ENCODE data around the gene VCL. TPM values are rescaled to one million over a fixed set of nuclear protein-coding genes. Genes with fewer than 3 reads are reported as not detected.
"Not testable (repeated sequence)": the region's sequence is repeated elsewhere in the genome, so short reads cannot be mapped to it uniquely, and the experiment has no call there.

Gene VCL
- total RNA-seq, 4 donors from 2014 or later = 54.8 to 92.9 (median 64.7) TPM

GRCh38 chr10:73964743-73965142 is 33.2 kb upstream of the VCL start:
- DNase-seq (ENCODE audit: low spot score in 2 of 2) = no peak
- H3K4me1 ChIP-seq = peaks cover 27% of the 10 kb centered on the region
- H3K27ac ChIP-seq = no peak overlapping the region

DNA sequence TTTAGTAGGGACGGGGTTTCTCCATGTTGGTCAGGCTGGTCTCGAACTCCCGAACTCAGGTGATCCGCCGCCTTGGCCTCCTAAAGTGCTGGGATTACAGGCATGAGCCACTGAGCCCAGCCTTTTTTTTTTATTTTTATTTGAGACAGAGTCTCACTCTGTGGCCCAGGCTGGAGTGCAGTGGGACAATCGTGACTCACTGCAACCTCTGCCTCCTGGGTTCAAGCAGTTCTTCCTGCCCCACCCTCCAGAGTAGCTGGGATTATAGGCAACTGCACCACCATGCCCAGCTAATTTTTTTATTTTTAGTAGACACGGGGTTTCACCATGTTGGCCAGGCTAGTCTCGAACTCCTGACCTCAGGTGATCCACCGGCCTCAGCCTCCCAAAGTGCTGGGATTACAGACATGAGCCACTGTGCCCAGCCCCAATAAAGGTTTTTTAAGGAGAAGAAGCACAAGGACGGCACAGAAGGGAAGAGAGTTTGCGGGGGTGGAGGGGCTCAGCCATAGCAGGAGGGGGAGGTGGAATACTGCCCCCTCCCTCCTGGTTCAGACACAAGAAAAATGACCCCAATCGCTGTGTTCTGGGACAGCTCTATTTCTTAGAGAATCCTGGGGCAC is 32.5 kb upstream of the VCL start:
- H3K9me3 ChIP-seq; H3K36me3 ChIP-seq; DNase-seq (ENCODE audit: low spot score in 2 of 2); H3K27me3 ChIP-seq: not testable (repeated sequence)
- WGBS = 69% methylated on average over 12 of the region's 12 CpGs
- Histone ChIP-seq H3K27ac (peak overlapping the region; percentile 78), H3K4me1 (peaks cover 27% of the 10 kb centered on the region), H3K4me3 (peak overlapping the region; percentile 15)

More at GRCh38 chr10:73964743-73965142, 33.2 kb upstream of the VCL start:
- H3K27me3 ChIP-seq = no peaks in the 10 kb centered on the region
- H3K36me3 ChIP-seq = no peaks in the 10 kb centered on the region
- TF ChIP-seq POLR2AphosphoS5 (IDR thresholded peaks at IDR 0.05) (no peak), CTCF (IDR thresholded peaks at IDR 0.05) (no peak), EP300 (IDR thresholded peaks at IDR 0.05) (no peak), POLR2A (IDR thresholded peaks at IDR 0.05) (no peak)
- H3K9me3 ChIP-seq = no peaks in the 10 kb centered on the region
- no peak overlapping the region for H3K4me3 ChIP-seq
- 61% methylated on average over 2 of the region's 2 CpGs for WGBS

- H3K27ac ChIP-seq = peak overlapping the region; percentile 78
- H3K36me3 ChIP-seq = no peaks in the 10 kb centered on the region
- TF ChIP-seq POLR2A (IDR thresholded peaks at IDR 0.05) (no peak), POLR2AphosphoS5 (IDR thresholded peaks at IDR 0.05) (peak in 2 of 3 donors; percentile 41 to 49)
- H3K9me3 ChIP-seq = no peaks in the 10 kb centered on the region
- H3K4me3 ChIP-seq = peak overlapping the region; percentile 15
- WGBS = 21% methylated on average over 16 of the region's 16 CpGs
- H3K4me1 ChIP-seq = peaks cover 27% of the 10 kb centered on the region
- peak; percentile 88 to 89 for DNase-seq (ENCODE audit: low spot score in 2 of 2)
- no peaks in the 10 kb centered on the region for H3K27me3 ChIP-seq
Observed at GRCh38 chr10:73965890-73966768, 31.8 kb upstream of the VCL start.

- no peak overlapping the region for H3K27ac ChIP-seq
- H3K4me1 ChIP-seq = peaks cover 27% of the 10 kb centered on the region
Observed at GRCh38 chr10:73967022-73967429, 30.9 kb upstream of the VCL start.

GRCh38 chr10:73967544-73967943 is 30.4 kb upstream of the VCL start:
- 93% methylated on average over 5 of the region's 5 CpGs for WGBS
- no peaks in the 10 kb centered on the region for H3K27me3 ChIP-seq
- no peaks in the 10 kb centered on the region for H3K36me3 ChIP-seq
- no peak overlapping the region for H3K27ac ChIP-seq
- no peak for DNase-seq (ENCODE audit: low spot score in 2 of 2)
- peaks cover 27% of the 10 kb centered on the region for H3K4me1 ChIP-seq
- no peaks in the 10 kb centered on the region for H3K9me3 ChIP-seq
- H3K4me3 ChIP-seq = no peak overlapping the region
- no peak for TF ChIP-seq CTCF (IDR thresholded peaks at IDR 0.05)
- no peak for TF ChIP-seq EP300 (IDR thresholded peaks at IDR 0.05)
- TF ChIP-seq POLR2A (IDR thresholded peaks at IDR 0.05) = no peak
- TF ChIP-seq POLR2AphosphoS5 (IDR thresholded peaks at IDR 0.05) = no peak

More at GRCh38 chr10:73967022-73967429, 30.9 kb upstream of the VCL start:
- H3K9me3 ChIP-seq = no peaks in the 10 kb centered on the region
- no peak overlapping the region for H3K4me3 ChIP-seq
- DNase-seq (ENCODE audit: low spot score in 2 of 2) = no peak
- 84% methylated on average over 4 of the region's 4 CpGs for WGBS
- no peaks in the 10 kb centered on the region for H3K36me3 ChIP-seq
- H3K27me3 ChIP-seq = no peaks in the 10 kb centered on the region
- TF ChIP-seq POLR2AphosphoS5 (IDR thresholded peaks at IDR 0.05) (no peak), EP300 (IDR thresholded peaks at IDR 0.05) (no peak), POLR2A (IDR thresholded peaks at IDR 0.05) (no peak), CTCF (IDR thresholded peaks at IDR 0.05) (no peak)

GRCh38 chr10:73968098-73968521 is 29.8 kb upstream of the VCL start:
- peaks cover 27% of the 10 kb centered on the region for H3K4me1 ChIP-seq
- DNase-seq (ENCODE audit: low spot score in 2 of 2) = no peak
- no peak overlapping the region for H3K27ac ChIP-seq
- H3K36me3 ChIP-seq = no peaks in the 10 kb centered on the region
- no peak overlapping the region for H3K4me3 ChIP-seq
- H3K27me3 ChIP-seq = no peaks in the 10 kb centered on the region
- H3K9me3 ChIP-seq = no peaks in the 10 kb centered on the region
- 51% methylated on average over 6 of the region's 6 CpGs for WGBS
- TF ChIP-seq POLR2AphosphoS5 (IDR thresholded peaks at IDR 0.05) (no peak), CTCF (IDR thresholded peaks at IDR 0.05) (no peak), EP300 (IDR thresholded peaks at IDR 0.05) (no peak), POLR2A (IDR thresholded peaks at IDR 0.05) (no peak)

All from suprapubic skin (tissue), 4 donors.